ENCODE results near the gene POLD1. TPM values are rescaled to one million over a fixed set of nuclear protein-coding genes. Genes with fewer than 3 reads are reported as not detected.

Gene POLD1
- total RNA-seq, 1 donor from 2014 or later: 17.0 TPM

GRCh38 chr19:50418176-50419021 is 34.3 kb downstream of the POLD1 start, which contains the start of gene SPIB:
SPIB (plus strand) TSS chr19:50418938; CDS start chr19:50418963, 25 bp downstream.
- DNase-seq (ENCODE audit: low spot score): no peak

DNA sequence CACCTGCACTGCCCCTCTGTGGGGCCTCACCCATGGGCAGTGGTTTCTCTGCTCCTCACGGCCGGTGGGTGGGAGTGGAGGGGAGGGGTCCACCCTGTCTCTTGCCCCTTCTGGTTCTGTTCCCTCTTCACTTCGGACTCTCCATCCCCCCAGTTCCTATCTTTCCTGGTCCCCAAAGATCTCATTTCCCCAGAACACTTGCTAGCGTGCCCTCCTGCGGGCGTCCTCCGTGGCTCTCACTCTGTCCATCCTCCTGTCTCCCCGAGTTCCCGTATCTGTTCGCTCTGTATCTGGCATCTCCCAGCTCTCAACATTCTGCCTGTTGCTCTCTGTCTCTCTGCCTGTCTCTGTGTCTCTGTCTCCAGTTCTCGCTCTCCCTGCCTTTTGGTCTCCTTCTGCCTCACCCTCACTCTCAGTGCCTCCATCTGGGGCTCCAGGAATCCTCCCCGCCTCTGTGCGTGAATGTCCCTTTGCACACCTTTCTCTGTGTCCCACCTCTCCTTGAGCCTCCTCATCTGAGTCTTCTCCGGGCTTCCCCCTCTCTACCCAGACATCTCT is 35.0 kb downstream of the POLD1 start:
- no peak for DNase-seq (ENCODE audit: low spot score)

DNA sequence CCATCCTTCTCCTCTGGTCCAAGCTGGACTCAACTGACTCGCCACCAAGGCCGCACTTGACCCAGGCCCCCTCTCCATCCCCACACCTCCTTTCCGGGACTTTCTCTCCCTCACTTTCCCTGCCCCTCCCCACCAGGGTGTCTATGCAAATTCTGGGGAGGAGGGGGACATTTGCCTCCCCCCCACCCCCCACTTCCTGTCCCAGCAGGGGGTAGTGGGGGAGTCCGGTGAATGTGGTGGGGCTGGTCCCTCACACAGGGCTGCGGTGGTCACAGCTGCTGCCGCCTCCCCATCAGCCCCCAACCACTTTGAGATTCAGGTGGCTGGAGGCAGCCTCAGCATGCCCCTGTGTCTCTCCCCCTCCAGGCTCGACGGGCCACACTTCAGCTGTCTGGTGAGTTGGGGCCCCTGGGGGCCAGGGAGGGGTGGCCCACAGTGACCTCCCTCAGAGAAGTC is 35.5 kb downstream of the POLD1 start:
- DNase-seq (ENCODE audit: low spot score): no peak

- DNase-seq (ENCODE audit: low spot score): no peak
These were observed 36.0 kb downstream of the POLD1 start for GRCh38 chr19:50420127-50420526.

DNA sequence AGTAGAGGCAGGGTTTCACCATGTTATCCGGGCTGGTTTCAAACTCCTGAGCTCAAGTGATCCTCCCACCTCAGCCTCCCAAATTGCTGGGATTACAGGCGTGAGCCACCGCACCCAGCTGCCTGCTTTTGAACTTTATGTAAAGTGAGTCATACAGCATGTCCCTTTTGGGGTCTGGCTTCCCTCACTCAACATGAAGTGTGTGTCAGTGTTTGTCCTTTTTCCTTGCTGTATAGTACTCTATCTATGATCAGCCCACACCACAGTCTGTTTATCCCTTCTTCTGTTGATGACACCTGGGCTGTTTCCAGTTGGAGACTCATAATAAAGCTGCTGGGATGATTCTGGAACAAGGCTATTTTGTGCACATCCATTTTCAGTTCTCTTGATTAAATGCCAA is 36.7 kb downstream of the POLD1 start:
- no peak for DNase-seq (ENCODE audit: low spot score)

- DNase-seq (ENCODE audit: low spot score): no peak
These were observed 38.5 kb downstream of the POLD1 start for GRCh38 chr19:50422397-50423278.

- DNase-seq (ENCODE audit: low spot score): no peak
These were observed 39.3 kb downstream of the POLD1 start for GRCh38 chr19:50423279-50424113.

GRCh38 chr19:50425581-50425980 is 41.4 kb downstream of the POLD1 start:
- no peak for DNase-seq (ENCODE audit: low spot score)

GRCh38 chr19:50427318-50427925 is 43.3 kb downstream of the POLD1 start:
- DNase-seq (ENCODE audit: low spot score): no peak

GRCh38 chr19:50427997-50428425 is 43.9 kb downstream of the POLD1 start:
- DNase-seq (ENCODE audit: low spot score): peak; percentile 91

DNA sequence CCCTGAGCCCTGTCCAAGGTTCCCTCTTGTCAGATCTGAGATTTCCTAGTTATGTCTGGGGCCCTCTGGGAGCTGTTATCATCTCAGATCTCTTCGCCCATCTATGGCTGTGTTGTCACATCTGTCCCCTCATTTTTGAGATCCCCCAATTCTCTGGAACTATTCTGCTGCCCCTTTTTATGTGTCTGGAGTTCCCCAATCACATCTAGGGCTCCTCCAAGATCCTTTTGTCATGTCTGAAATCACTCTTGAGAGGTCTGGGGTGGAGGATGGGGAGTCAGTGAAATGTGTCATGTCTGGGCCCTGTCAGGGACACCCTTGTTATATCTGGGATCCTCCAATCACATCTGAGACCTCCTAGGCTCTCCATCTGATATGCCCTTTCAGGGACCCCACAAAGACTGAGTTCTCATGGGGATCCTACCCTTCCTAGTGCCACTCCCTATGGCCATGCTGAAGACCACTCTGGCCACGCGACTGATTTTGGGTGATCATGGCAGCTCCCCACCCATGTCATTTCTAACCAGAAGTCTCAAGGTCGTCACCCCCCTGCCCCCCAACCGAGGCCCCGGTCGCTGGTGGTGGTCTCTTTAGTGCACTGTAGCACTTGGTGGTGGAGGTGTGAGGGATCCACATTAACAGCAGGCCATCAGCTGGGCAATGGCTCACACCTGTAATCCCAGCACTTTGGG is 44.8 kb downstream of the POLD1 start:
- no peak for DNase-seq (ENCODE audit: low spot score)

DNA sequence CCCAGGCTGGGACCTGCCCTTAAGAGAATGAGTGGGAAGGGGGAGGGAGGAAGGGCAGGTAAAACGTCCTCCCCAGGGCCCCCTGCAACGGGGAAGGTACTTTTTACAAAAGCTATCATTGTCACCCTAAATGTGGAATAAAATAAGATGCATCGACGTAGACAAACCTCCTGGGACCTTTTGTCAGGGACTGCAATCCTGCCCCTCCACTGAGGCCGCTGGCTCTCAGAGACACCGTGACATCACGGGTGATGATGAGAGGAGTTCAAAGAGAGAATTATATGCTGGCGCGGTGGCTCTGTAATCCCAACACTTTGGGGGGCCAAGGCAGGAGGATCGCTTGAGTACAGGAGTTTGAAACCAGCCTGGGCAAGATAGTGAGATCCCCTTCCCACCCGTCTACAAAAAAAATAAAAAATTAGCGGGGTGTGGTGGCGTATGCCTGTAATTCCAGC is 46.8 kb downstream of the POLD1 start:
- no peak for DNase-seq (ENCODE audit: low spot score)

DNA sequence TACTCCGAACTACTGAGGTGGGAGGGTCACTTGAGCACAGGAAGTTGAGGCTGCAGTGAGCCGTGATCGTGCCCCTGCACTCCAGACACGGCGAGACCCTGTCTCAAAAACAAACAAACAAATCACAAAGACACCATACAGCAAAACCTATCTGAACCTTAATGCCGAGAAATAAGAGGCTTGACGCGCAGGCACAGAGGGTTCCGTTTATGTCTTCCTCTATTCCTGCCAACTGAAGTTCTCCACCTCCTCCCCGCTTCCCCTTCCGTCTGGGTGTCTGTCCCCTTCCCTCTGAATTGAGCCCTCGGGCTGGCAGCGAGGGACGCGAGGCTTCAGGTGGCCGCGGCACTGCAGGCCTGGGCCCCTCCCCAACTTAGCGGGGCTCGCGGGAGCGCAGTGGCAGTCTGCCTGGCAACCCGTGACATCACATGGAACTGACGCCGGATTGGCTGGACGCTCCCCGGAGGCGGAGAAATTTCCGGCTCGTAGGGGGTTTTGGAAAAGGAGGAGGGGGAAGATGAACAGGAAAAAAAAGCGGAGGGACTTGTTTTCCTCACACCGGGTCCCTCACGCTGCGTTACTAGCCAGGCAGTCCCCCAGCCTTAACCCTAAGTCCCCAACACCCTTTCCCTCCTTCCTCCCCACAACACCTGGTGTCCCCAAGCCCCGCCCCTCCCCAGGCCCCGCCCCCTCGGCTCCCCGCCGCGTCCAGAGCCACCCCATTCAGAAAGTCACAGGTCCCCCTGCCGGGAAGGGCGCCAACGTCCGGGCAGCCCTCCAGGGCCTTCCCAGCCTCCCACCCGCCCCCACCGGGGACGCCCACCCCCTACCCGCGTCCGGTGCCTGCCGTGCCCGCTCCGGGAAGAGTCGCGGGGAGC is 47.4 kb downstream of the POLD1 start:
- DNase-seq (ENCODE audit: low spot score): peak; percentile 84

DNA sequence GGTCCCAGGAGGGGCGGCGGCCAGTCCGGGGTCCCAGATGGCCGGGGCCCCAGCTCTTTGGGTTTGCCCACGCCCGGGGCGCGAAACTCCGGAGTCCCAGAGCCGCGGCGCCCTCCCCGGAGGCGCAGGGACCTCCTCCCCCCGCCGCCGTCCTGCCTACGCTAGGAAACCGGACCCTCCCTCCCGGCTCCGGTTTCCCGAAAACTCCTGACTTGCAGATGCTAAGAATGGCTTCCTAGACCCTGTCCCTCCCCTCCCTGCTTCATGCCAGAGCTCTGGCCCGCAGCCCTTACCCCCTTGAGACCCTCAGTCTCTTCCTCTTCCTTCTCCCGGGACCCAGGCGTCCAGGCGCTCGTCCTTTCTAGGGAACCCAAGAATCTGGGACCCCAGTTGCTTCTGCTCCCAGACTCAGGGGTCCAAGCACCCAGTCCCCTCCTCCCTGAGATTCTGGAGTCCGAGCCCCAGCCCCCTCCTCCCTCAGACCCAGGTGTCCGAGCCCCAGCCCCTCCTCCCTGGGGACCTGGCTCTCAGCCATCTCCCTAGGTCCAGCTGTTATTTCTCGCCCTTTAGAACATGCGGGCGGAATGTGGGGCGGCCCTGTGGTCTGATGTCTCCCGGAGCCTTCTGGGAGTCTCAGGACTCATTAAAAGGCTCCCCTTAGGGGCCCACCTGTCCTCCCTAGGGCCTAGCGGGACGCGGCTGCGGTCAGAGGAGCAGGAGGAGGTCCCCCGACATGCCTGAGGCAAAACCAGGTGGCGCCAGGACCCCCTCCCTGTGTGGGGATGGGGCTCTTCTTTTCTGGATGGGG is 48.3 kb downstream of the POLD1 start, which contains the start of gene MYBPC2:
TSS of gene MYBPC2 (plus strand) at position 672 of the 808 bp plus-strand sequence. CDS start at position 734, 62 bp downstream.
- no peak for DNase-seq (ENCODE audit: low spot score)

DNA sequence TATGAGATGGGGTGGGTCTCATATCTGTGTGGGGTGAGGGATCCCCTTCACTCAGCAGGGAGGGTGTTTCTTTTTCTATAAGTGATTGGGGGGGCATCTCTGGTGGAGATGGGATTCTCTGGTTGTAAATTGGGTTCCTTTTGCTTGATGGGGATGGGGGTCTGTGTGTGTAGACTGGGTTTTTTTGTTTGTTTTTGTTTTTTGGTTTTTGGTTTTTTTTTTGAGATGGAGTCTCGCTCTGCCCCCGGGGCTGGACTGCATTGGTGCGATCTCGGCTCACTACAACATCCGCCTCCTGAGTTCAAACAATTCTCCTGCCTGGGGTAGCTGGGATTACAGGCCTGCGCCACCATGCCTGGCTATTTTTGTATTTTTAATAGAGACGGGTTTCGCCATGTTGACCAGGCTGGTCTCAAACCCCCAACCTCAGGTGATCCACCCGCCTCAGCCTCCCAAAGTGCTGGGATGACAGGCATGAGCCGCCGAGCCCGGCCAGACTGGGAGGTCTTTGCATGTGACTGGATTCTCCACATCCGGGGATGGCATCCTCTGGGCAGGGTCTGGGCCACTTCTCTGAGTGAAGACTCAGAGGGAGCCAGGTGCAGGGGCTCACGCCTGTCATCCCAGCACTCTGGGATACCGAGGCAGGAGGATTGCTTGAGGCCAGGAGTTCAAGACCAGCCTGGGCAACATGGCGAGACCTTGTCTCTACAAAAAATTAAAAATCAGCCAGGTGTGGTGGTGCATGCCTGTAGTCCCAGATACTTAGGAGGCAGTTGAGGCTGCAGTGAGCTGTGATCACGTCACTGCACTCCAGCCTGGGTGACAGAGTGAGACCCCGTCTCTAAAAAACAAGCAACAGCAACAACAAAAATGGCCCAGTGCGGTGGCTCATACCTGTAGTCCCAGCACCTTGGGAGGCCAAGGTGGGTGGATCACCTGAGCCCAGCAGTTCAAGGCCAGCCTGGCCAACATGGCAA is 49.3 kb downstream of the POLD1 start:
- DNase-seq (ENCODE audit: low spot score): no peak

DNA sequence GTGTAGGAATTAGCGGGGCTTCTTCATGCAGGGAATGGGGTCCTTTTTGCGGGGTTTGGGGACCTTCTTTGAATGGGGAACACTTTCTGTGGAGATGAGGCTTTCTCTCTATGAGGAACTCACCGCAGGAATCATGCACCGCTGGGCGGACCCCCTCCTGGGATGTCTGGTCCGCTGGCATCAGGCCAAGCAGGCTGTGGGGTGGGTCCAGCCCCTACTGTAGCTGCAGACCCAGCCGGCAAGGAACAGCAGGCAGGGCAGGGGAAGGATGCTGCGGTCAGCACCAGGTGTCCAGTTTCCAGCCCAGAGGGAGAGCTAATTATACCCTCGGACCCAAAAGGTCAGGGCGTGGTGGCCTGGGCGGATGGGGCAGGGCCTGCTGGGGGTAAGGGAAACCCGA is 50.4 kb downstream of the POLD1 start:
- DNase-seq (ENCODE audit: low spot score): no peak

DNA sequence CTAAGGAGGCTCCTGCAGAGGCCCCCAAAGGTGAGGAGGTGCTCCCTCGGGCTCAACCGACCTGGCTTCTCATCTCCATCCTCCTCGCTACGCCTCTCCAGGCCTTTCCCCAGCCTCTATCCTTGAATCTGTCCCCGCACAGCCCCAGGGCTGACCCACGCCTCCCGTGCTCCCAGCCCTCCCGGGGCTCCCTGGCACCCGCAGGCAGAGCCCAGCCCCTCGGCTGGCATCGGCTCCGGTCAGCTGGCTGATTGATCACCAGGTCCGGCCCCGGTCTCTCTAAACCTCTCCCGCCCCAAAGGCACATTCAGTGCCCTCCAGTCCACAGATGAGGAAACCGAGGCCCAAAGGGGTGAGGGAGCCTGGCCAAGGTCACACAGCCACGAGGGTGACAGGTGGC is 51.1 kb downstream of the POLD1 start:
- DNase-seq (ENCODE audit: low spot score): no peak
